ENCODE data around the gene TWIST2. TPM values are rescaled to one million over a fixed set of nuclear protein-coding genes. Genes with fewer than 3 reads are reported as not detected.

TWIST2 gene
- polyA plus RNA-seq, 1 experiment = 15.6 TPM

GRCh38 chr2:238893349-238894000, 45.6 kb downstream of the TWIST2 start:
- DNase-seq (ENCODE audit: low read depth, low spot score) = no peak
- Histone ChIP-seq H3K4me3 (ENCODE audit: low read depth, low read length) (no peak overlapping the region), H3K27me3 (ENCODE audit: control insufficient read depth, insufficient read depth, low read length) (no peaks in the 10 kb centered on the region), H3K27ac (ENCODE audit: low read depth, low read length) (no peak overlapping the region), H3K9me3 (ENCODE audit: control insufficient read depth, insufficient read depth, low read length) (no peaks in the 10 kb centered on the region; the same call in 1 of the 2 replicates)
- POLR2A ChIA-PET = no interaction called here
- CTCF ChIA-PET = interaction anchor here (0.7 kb wide), 1 partner anchor 529 kb away, joined by 3 read pairs; no protein-coding TSS in a partner anchor
- no peak for TF ChIP-seq CTCF (IDR thresholded peaks at IDR 0.05; ENCODE audit: low read depth, low read length)

GRCh38 chr2:238894226-238894949, 46.5 kb downstream of the TWIST2 start:
- ChIA-PET CTCF (no interaction called here), POLR2A (no interaction called here)
- Histone ChIP-seq H3K9me3 (ENCODE audit: control insufficient read depth, insufficient read depth, low read length) (no peaks in the 10 kb centered on the region; the same call in 1 of the 2 replicates), H3K4me3 (ENCODE audit: low read depth, low read length) (no peak overlapping the region), H3K27me3 (ENCODE audit: control insufficient read depth, insufficient read depth, low read length) (no peaks in the 10 kb centered on the region), H3K27ac (ENCODE audit: low read depth, low read length) (no peak overlapping the region)
- DNase-seq (ENCODE audit: low read depth, low spot score) = no peak
- TF ChIP-seq CTCF (IDR thresholded peaks at IDR 0.05; ENCODE audit: low read depth, low read length) = no peak

GRCh38 chr2:238894950-238895298, 47.0 kb downstream of the TWIST2 start:
- peak overlapping the region; percentile 57 for H3K27ac ChIP-seq (ENCODE audit: low read depth, low read length)
- POLR2A ChIA-PET = no interaction called here
- no peak for TF ChIP-seq CTCF (IDR thresholded peaks at IDR 0.05; ENCODE audit: low read depth, low read length)
- H3K9me3 ChIP-seq (ENCODE audit: control insufficient read depth, insufficient read depth, low read length) = no peaks in the 10 kb centered on the region; the same call in 1 of the 2 replicates
- CTCF ChIA-PET = no interaction called here
- DNase-seq (ENCODE audit: low read depth, low spot score) = no peak
- no peak overlapping the region for H3K4me3 ChIP-seq (ENCODE audit: low read depth, low read length)
- H3K27me3 ChIP-seq (ENCODE audit: control insufficient read depth, insufficient read depth, low read length) = no peaks in the 10 kb centered on the region

- peak overlapping the region; percentile 57 for H3K27ac ChIP-seq (ENCODE audit: low read depth, low read length)
- H3K9me3 ChIP-seq (ENCODE audit: control insufficient read depth, insufficient read depth, low read length) = no peaks in the 10 kb centered on the region; the same call in 1 of the 2 replicates
- ChIA-PET POLR2A (no interaction called here), CTCF (no interaction called here)
- TF ChIP-seq CTCF (IDR thresholded peaks at IDR 0.05; ENCODE audit: low read depth, low read length) = no peak
- H3K27me3 ChIP-seq (ENCODE audit: control insufficient read depth, insufficient read depth, low read length) = no peaks in the 10 kb centered on the region
- DNase-seq (ENCODE audit: low read depth, low spot score) = no peak
- H3K4me3 ChIP-seq (ENCODE audit: low read depth, low read length) = no peak overlapping the region
Measured at GRCh38 chr2:238895361-238895882, 47.5 kb downstream of the TWIST2 start.
